Stimulated activated CD4-positive, alpha-beta T cell treated with anti-CD3 and anti-CD28 coated beads, Interleukin-12 subunit alpha, Interleukin-12 subunit beta, amount 100 ng/mL, for 24 hours (primary cell): ENCODE results near the gene CEP135.
A peak's percentile ranks its signal among the peaks of the same experiment; 100 is the strongest.
"Not testable (repeated sequence)": the region's sequence is repeated elsewhere in the genome, so short reads cannot be mapped to it uniquely, and the experiment has no call there.

Experiments used
- DNase-seq, 2 experiments: peaks; one replicate each; pipeline ENCODE4 v3.0.0-alpha.2; 2020; ENCODE audit warnings: low read depth in 2 of 2

CEP135 gene, protein sequence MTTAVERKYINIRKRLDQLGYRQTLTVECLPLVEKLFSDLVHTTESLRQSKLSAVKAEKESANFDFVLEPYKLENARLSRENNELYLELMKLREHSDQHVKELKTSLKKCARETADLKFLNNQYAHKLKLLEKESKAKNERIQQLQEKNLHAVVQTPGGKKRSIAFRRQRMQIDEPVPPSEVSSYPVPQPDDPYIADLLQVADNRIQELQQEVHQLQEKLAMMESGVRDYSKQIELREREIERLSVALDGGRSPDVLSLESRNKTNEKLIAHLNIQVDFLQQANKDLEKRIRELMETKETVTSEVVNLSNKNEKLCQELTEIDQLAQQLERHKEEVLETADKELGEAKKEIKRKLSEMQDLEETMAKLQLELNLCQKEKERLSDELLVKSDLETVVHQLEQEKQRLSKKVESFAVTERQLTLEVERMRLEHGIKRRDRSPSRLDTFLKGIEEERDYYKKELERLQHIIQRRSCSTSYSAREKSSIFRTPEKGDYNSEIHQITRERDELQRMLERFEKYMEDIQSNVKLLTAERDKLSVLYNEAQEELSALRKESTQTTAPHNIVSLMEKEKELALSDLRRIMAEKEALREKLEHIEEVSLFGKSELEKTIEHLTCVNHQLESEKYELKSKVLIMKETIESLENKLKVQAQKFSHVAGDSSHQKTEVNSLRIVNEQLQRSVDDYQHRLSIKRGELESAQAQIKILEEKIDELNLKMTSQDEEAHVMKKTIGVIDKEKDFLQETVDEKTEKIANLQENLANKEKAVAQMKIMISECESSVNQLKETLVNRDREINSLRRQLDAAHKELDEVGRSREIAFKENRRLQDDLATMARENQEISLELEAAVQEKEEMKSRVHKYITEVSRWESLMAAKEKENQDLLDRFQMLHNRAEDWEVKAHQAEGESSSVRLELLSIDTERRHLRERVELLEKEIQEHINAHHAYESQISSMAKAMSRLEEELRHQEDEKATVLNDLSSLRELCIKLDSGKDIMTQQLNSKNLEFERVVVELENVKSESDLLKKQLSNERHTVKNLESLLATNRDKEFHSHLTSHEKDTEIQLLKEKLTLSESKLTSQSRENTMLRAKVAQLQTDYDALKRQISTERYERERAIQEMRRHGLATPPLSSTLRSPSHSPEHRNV

DNA sequence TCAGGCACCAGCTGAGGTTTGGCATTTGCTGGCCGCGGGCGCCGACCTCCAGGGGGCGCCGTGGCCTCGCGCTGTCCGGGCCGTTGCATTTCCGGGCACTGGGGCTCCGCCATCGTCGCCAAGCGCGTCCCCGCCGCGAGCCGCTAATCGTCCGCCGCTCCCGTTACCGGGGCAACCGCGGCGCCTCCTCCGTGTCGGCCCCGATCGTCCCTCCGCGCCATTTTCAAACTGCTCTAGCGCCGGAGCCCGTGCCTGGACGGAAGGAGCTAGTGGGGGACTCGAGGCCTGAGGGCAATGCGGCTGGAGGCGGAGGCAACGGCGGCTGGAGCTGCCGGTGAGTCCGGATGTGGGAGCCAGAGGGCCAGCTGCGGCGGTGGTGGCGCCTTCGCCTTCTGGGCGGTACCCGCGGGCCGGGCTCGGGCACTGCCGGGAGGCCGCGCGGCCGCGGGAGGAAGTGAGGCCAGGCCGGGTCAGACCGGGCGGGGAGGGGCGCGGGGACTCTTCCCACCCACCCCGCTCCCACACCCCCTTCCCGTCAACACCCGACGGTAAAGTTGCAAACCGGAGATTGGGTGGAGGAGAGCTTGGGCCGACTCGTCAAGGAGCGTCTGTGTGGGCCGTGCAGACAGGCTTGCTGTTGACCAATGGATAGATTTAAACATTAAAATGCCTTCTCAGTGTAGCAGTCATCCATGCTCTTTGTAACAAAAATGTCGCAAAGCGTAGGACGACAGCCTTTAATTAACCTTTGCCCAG is at the start of gene CEP135:
CEP135 (plus strand) TSS at position 220 of the 756 bp plus-strand sequence. CDS start 3,186 bp downstream, outside the sequence.
- peak; percentile 79 to 83 for DNase-seq

GRCh38 chr4:55902677-55903076 is 46.1 kb upstream of the CEP135 start:
- no peak for DNase-seq

GRCh38 chr4:55903577-55903976 is 45.2 kb upstream of the CEP135 start:
- DNase-seq, result no peak

DNA sequence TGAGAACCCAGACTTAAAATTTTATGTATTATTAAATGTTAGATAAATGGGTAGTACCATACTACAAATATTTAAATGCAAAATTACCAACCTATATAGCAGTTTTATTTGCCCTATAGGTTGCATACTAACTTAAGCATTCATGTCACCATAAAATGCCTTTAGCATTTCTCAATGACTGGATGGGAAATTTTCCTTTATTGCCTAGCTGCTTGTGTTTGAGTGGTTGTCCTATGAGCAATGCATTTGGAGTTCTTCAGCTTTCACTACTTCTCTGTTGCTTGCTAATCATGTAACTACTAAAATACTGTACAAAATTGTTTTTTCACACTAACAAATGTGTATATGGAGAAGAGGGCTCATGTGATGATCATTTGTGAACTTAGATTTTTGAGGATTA is 44.2 kb upstream of the CEP135 start:
- DNase-seq, result no peak

GRCh38 chr4:55906323-55906722 is 42.4 kb upstream of the CEP135 start:
- no peak for DNase-seq

- DNase-seq, result no peak
Observed at GRCh38 chr4:55906989-55907388, 41.8 kb upstream of the CEP135 start.

DNA sequence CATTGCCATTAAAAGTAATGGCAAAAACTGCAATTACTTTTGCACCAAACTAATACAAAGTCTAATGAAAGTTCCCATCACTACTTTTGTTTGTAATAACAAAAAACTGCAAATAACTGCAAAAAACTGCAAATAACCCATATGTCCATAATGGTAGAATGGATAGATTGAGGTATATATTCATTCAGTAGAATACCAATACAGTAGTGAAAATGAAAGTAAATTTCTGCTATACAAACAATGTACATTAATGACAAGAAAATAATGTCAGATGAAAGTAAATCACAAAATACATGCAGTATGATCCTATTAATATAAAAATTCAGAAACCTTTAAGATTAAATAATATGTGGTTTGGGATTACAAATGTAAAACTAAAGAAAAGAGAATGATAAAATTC is 41.3 kb upstream of the CEP135 start:
- DNase-seq, result no peak

DNA sequence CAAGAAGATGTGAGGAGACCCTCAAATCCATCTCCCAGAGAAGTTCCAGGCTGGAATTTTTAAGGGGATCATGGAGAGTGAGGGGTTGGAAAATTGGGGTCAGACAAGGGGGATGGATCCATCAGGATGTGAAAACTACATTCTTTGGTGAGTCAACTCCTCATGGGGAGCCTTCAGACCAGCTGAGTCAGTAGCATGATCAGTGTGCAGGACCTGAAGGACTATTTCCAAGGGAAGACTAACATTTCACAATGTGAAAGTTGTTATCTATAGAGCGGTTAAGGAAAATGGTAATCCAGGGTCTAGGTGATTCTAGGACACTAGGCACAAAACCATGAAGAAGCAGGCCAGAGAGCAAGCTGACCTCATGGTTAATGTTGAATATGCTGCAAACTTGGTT is 38.6 kb upstream of the CEP135 start:
- DNase-seq, result no peak

GRCh38 chr4:55912249-55912648 is 36.5 kb upstream of the CEP135 start:
- no peak for DNase-seq

- DNase-seq, result no peak
Observed at GRCh38 chr4:55920571-55920970, 28.2 kb upstream of the CEP135 start.

DNA sequence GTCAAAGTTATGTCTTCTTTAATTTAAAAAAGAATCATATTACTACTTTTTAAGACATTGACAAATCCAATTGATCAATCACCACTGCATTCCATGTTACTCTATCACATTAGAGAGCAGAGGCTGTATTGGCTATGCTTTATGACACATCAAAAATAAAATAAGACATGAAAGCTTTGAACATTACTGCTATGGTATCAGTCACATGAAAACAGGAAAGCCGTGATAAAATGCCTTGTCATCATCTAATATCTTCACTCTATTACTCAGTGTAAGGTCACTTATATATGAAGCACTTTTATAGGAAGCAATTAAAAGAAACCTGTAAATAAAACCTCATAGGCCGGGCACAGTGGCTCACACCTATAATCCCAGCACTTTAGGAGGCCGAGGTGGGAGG is 27.7 kb upstream of the CEP135 start:
- DNase-seq, result no peak

- no peak for DNase-seq
Observed at GRCh38 chr4:55925241-55925640, 23.5 kb upstream of the CEP135 start.

- DNase-seq, result no peak
Observed at GRCh38 chr4:55926610-55927009, 22.1 kb upstream of the CEP135 start.

- DNase-seq, result no peak
Observed at GRCh38 chr4:55927803-55928437, 20.8 kb upstream of the CEP135 start.

- no peak for DNase-seq
Observed at GRCh38 chr4:55928846-55929245, 19.9 kb upstream of the CEP135 start.

- no peak for DNase-seq
Observed at GRCh38 chr4:55931043-55931442, 17.7 kb upstream of the CEP135 start.

DNA sequence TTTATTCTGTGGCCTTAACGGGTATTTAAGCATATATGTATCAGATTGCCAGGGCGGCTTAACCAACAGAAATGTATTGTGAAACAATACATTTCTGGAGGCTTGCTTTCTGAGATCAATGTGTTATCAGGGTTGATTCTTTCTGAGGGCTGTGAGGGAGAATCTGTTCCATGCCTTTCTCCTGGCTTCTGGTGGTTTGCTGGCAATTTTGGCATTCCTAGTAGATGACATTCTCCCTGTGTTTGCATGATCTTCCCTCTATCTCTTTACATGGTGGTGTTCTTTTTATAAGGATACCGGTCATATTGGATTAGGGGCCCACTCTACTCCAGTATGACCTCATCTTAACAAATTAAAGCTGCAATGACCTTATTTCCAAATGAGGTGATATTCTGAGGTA is 16.9 kb upstream of the CEP135 start:
- DNase-seq, result no peak

GRCh38 chr4:55932511-55932910 is 16.2 kb upstream of the CEP135 start:
- no peak for DNase-seq

DNA sequence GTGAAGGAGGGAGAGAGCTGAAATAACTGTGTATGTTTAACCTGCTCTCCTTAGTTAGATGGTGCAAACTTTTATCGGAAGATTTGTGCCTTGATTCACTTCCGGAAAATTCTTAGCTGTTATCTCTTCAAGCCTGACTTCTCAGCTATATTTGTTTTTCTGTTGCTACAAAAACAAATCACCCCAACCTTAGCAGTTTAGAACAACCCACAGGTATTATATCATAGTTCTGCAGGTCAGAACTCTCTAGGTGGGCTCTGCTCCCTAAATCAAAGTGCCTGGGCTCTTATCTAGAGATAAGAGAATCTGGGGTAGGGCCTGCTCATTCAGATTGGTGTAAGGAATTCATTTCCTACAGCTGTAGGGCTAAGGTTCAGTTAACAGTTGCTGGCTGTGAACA is 15.1 kb upstream of the CEP135 start:
- DNase-seq, result no peak

DNA sequence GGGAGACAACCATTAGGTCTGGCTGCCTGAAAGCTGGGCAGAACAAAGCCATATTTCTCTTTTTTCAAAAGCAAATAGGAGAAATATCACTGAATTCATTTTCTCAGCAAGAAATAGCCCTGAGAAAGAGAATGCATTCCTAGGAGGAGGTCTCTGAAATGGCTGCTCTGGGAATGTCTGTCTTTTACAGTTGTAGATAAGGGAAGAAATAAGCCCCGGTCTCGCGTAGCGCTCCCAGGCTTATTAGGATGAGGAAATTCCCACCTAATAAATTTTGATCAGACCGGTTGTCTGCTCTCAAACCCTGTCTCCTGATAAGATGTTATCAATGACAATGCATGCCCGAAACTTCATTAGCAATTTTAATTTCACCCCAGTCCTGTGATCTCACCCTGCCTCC is 12.8 kb upstream of the CEP135 start:
- not testable (repeated sequence) for DNase-seq

GRCh38 chr4:55938481-55938880 is 10.3 kb upstream of the CEP135 start:
- DNase-seq, result no peak
